H1 (cell line): ENCODE data around the gene NEDD4L. TPM values are rescaled to one million over a fixed set of nuclear protein-coding genes. Genes with fewer than 3 reads are reported as not detected.

Source experiments
- polyA plus RNA-seq, 7 experiments: library from polyadenylated mRNA; depleted of rRNA in 3 of 7; stranded (reverse) in 5 of 7; unstranded in 2 of 7; fragments of >200 nt in 5 of 7; fragments of 200-250 nt in 2 of 7; gene quantifications; 1 replicate in 5 of 7; 2 replicates in 1 of 7; 4 replicates in 1 of 7; pipeline versions ENCODE4 v1.2.1 to v1.2.3, GENCODE V29; 2011 to 2013; ENCODE audit warnings: missing spikeins in 2 of 7, mixed read lengths in 2 of 7
- total RNA-seq: library from RNA; stranded (reverse); fragmentation: NEBNext Ultra II Directional; extraction: Animal tissue kit (Norgen Biotek cat#: 25700); gene quantifications from 2 replicates; pipeline ENCODE4 v1.2.1, GENCODE V29; 2021
- TF ChIP-seq, protein P1 (sequence below): fragments of 300-600 bp; sonication (generic); IDR thresholded peaks from 2 replicates; pipeline ENCODE4 v1.7.1; 2012; ENCODE audit warnings: low read length, moderate library complexity, mild to moderate bottlenecking, inconsistent platforms; ENCODE audit not compliant: insufficient replicate concordance
- TF ChIP-seq, protein P2 (sequence below): IDR thresholded peaks from 2 replicates; pipeline ENCODE4 v1.6.1; 2012; ENCODE audit warnings: inconsistent platforms

The NEDD4L gene
- total and polyA plus RNA-seq, 2 of the 8 experiments (the other 6 are each of a cell fraction or from before 2014, with no cell fraction given), result 37.3 to 69.8 TPM

DNA sequence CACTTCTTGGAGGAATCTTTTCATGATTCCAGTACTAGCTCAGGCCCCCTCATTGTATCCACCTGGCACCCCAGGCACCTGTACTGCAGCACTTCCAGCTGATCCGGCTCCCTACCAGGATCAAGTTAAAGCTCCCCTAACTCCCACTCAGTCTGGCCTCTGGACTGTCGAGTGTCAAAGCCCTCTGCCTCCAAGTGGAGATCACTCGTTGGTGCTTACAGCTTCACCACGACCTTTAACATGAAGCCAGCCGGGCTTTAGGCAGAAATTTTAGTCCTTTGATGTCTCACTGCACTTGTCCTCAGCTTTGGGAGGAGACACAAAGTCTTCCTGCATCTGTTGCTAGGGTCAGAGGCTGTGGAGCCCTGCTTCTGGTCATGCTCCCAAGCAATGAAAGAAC, 387.2 kb downstream of the NEDD4L start (continued):
- TF ChIP-seq, protein P1, sequence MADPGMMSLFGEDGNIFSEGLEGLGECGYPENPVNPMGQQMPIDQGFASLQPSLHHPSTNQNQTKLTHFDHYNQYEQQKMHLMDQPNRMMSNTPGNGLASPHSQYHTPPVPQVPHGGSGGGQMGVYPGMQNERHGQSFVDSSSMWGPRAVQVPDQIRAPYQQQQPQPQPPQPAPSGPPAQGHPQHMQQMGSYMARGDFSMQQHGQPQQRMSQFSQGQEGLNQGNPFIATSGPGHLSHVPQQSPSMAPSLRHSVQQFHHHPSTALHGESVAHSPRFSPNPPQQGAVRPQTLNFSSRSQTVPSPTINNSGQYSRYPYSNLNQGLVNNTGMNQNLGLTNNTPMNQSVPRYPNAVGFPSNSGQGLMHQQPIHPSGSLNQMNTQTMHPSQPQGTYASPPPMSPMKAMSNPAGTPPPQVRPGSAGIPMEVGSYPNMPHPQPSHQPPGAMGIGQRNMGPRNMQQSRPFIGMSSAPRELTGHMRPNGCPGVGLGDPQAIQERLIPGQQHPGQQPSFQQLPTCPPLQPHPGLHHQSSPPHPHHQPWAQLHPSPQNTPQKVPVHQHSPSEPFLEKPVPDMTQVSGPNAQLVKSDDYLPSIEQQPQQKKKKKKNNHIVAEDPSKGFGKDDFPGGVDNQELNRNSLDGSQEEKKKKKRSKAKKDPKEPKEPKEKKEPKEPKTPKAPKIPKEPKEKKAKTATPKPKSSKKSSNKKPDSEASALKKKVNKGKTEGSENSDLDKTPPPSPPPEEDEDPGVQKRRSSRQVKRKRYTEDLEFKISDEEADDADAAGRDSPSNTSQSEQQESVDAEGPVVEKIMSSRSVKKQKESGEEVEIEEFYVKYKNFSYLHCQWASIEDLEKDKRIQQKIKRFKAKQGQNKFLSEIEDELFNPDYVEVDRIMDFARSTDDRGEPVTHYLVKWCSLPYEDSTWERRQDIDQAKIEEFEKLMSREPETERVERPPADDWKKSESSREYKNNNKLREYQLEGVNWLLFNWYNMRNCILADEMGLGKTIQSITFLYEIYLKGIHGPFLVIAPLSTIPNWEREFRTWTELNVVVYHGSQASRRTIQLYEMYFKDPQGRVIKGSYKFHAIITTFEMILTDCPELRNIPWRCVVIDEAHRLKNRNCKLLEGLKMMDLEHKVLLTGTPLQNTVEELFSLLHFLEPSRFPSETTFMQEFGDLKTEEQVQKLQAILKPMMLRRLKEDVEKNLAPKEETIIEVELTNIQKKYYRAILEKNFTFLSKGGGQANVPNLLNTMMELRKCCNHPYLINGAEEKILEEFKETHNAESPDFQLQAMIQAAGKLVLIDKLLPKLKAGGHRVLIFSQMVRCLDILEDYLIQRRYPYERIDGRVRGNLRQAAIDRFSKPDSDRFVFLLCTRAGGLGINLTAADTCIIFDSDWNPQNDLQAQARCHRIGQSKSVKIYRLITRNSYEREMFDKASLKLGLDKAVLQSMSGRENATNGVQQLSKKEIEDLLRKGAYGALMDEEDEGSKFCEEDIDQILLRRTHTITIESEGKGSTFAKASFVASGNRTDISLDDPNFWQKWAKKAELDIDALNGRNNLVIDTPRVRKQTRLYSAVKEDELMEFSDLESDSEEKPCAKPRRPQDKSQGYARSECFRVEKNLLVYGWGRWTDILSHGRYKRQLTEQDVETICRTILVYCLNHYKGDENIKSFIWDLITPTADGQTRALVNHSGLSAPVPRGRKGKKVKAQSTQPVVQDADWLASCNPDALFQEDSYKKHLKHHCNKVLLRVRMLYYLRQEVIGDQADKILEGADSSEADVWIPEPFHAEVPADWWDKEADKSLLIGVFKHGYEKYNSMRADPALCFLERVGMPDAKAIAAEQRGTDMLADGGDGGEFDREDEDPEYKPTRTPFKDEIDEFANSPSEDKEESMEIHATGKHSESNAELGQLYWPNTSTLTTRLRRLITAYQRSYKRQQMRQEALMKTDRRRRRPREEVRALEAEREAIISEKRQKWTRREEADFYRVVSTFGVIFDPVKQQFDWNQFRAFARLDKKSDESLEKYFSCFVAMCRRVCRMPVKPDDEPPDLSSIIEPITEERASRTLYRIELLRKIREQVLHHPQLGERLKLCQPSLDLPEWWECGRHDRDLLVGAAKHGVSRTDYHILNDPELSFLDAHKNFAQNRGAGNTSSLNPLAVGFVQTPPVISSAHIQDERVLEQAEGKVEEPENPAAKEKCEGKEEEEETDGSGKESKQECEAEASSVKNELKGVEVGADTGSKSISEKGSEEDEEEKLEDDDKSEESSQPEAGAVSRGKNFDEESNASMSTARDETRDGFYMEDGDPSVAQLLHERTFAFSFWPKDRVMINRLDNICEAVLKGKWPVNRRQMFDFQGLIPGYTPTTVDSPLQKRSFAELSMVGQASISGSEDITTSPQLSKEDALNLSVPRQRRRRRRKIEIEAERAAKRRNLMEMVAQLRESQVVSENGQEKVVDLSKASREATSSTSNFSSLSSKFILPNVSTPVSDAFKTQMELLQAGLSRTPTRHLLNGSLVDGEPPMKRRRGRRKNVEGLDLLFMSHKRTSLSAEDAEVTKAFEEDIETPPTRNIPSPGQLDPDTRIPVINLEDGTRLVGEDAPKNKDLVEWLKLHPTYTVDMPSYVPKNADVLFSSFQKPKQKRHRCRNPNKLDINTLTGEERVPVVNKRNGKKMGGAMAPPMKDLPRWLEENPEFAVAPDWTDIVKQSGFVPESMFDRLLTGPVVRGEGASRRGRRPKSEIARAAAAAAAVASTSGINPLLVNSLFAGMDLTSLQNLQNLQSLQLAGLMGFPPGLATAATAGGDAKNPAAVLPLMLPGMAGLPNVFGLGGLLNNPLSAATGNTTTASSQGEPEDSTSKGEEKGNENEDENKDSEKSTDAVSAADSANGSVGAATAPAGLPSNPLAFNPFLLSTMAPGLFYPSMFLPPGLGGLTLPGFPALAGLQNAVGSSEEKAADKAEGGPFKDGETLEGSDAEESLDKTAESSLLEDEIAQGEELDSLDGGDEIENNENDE, result no peak
- TF ChIP-seq, protein P2, sequence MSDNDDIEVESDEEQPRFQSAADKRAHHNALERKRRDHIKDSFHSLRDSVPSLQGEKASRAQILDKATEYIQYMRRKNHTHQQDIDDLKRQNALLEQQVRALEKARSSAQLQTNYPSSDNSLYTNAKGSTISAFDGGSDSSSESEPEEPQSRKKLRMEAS, result no peak
